Measurements from ENCODE around the gene SRD5A3.
"Not testable (repeated sequence)": the region's sequence is repeated elsewhere in the genome, so short reads cannot be mapped to it uniquely, and the experiment has no call there.

SRD5A3 gene

GRCh38 chr4:55347610-55348228 is 1.7 kb downstream of the SRD5A3 start:
- DNase-seq = no peak

GRCh38 chr4:55348466-55348865 is 2.4 kb downstream of the SRD5A3 start:
- DNase-seq = no peak

GRCh38 chr4:55350870-55351269 is 4.8 kb downstream of the SRD5A3 start:
- DNase-seq = not testable (repeated sequence)

GRCh38 chr4:55351824-55352223 is 5.8 kb downstream of the SRD5A3 start:
- DNase-seq = no peak

- DNase-seq = no peak
These were observed 6.7 kb downstream of the SRD5A3 start for GRCh38 chr4:55352726-55353125.

- DNase-seq = not testable (repeated sequence)
These were observed 7.2 kb downstream of the SRD5A3 start for GRCh38 chr4:55353228-55353747.

GRCh38 chr4:55354648-55355047 is 8.6 kb downstream of the SRD5A3 start:
- no peak for DNase-seq

GRCh38 chr4:55355555-55355954 is 9.5 kb downstream of the SRD5A3 start:
- DNase-seq = no peak

GRCh38 chr4:55356991-55357461 is 11.0 kb downstream of the SRD5A3 start:
- DNase-seq = no peak

- DNase-seq = no peak
These were observed 12.2 kb downstream of the SRD5A3 start for GRCh38 chr4:55358246-55358645.

- DNase-seq = no peak
These were observed 12.6 kb downstream of the SRD5A3 start for GRCh38 chr4:55358668-55359067.

GRCh38 chr4:55359397-55359916 is 13.4 kb downstream of the SRD5A3 start:
- no peak for DNase-seq

- DNase-seq = not testable (repeated sequence)
These were observed 16.9 kb downstream of the SRD5A3 start for GRCh38 chr4:55362938-55363337.

- DNase-seq = no peak
These were observed 17.8 kb downstream of the SRD5A3 start for GRCh38 chr4:55363691-55364351.

GRCh38 chr4:55364691-55365344 is 18.8 kb downstream of the SRD5A3 start:
- DNase-seq = no peak

GRCh38 chr4:55365345-55365728 is 19.3 kb downstream of the SRD5A3 start:
- no peak for DNase-seq

GRCh38 chr4:55366621-55367020 is 20.6 kb downstream of the SRD5A3 start:
- no peak for DNase-seq

GRCh38 chr4:55367084-55367722 is 21.2 kb downstream of the SRD5A3 start:
- no peak for DNase-seq

- DNase-seq = no peak
These were observed 23.9 kb downstream of the SRD5A3 start for GRCh38 chr4:55369968-55370367.

GRCh38 chr4:55372259-55372658 is 26.2 kb downstream of the SRD5A3 start:
- no peak for DNase-seq

GRCh38 chr4:55373461-55373860 is 27.4 kb downstream of the SRD5A3 start:
- DNase-seq = no peak

GRCh38 chr4:55376698-55377097 is 30.7 kb downstream of the SRD5A3 start:
- DNase-seq = no peak

Measured in activated CD8-positive, alpha-beta memory T cell treated with anti-CD3 and anti-CD28 coated beads for 24 hours (primary cell).